ENCODE data around the gene ADGRG6.

DNA sequence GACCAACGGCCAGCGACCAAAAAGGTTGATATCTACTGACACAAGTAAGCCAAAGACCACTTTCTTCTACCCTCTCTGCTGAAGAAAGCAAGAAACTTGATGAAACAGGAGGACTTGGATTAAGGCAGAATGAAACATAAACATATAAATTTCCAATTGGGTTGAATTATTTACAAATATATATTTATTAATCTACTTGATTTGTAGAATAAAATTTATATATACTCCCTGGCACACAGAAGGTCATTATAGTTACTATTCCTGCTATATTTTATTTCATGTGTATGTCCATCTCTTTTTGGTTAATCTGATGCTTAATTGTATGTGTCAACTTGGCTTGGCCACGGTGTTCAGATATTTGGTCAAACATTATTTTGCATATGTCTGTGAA lies 4.2 kb upstream of the ADGRG6 start:
- TF ChIP-seq, protein P1, sequence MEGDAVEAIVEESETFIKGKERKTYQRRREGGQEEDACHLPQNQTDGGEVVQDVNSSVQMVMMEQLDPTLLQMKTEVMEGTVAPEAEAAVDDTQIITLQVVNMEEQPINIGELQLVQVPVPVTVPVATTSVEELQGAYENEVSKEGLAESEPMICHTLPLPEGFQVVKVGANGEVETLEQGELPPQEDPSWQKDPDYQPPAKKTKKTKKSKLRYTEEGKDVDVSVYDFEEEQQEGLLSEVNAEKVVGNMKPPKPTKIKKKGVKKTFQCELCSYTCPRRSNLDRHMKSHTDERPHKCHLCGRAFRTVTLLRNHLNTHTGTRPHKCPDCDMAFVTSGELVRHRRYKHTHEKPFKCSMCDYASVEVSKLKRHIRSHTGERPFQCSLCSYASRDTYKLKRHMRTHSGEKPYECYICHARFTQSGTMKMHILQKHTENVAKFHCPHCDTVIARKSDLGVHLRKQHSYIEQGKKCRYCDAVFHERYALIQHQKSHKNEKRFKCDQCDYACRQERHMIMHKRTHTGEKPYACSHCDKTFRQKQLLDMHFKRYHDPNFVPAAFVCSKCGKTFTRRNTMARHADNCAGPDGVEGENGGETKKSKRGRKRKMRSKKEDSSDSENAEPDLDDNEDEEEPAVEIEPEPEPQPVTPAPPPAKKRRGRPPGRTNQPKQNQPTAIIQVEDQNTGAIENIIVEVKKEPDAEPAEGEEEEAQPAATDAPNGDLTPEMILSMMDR (IDR thresholded peaks at IDR 0.05) = no peak
- no peak for TF ChIP-seq EZH2 (IDR thresholded peaks at IDR 0.05; ENCODE audit: borderline replicate concordance, insufficient read depth, low read depth, low read length, poor library complexity, severe bottlenecking)

All from B cell (primary cell).